Ramos (cell line): Measurements from ENCODE around the gene LIMS2.

Experiments used
- in situ Hi-C: fragments of 300-500 bp; cut with MboI; formaldehyde crosslinking; loops from one replicate; pipeline ENCODE4 v1.14.3; 2022; ENCODE audit warnings: low sequenced_read_pairs; ENCODE audit not compliant: unreplicated experiment

Gene LIMS2

DNA sequence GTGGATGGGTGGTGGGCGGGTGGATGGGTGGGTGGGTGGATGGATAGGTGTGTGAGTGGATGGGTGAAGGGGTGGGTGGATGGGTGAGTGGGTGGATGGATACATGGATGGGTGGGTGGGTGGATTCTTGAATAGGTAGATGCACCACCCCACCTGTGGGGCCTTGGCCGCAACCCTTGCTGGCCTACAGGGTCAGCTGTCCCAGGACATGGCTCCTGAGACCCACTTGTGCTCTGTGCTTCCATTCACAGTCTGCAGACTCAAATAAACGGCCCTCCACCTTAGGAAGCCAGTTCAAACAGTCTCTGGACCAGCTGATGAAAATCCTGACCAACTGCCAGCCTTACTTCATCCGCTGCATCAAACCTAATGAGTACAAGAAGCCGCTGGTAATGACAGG, 85.5 kb downstream of the LIMS2 start:
- in situ Hi-C loops: no loop called here

- in situ Hi-C loops: no loop called here
Measured at GRCh38 chr2:127589358-127589757, 86.0 kb downstream of the LIMS2 start.
